GM12878 (cell line): Measurements from ENCODE around the gene BUD23. TPM values are rescaled to one million over a fixed set of nuclear protein-coding genes. Genes with fewer than 3 reads are reported as not detected.
"Not testable (repeated sequence)": the region's sequence is repeated elsewhere in the genome, so short reads cannot be mapped to it uniquely, and the experiment has no call there.

ENCODE experiments used
- ATAC-seq: fragments of 200-7000 bp; cut with Tn5 transposase; 3 replicates; pipeline ENCODE4 v1.9.1; 2020; ENCODE audit warnings: mild to moderate bottlenecking, moderate library complexity
- BruUV-seq: library from RNA; stranded (reverse); fragments of 400-500 nt; replicated peaks from 2 replicates; lab custom pipeline; 2021; lab: Mats Ljungman, UMichigan
- CTCF ChIA-PET: fragments of 300-600 bp; sonication (Branson Sonifier 250); formaldehyde crosslinking; extraction: SDS; loops from one replicate; lab custom pipeline; 2021; ENCODE audit warnings: inconsistent platforms; lab: Yijun Ruan, JAX
- POLR2A ChIA-PET: fragments of 350-600 bp; formaldehyde crosslinking; extraction: SDS; loops from one replicate; lab custom pipeline; 2021; ENCODE audit warnings: inconsistent platforms; lab: Charles Lee
- RAD21 ChIA-PET: fragments of 300-600 bp; sonication (Branson Sonifier 250); formaldehyde crosslinking; loops from one replicate; lab custom pipeline; 2023; ENCODE audit warnings: antibody characterized with exemption; ENCODE audit not compliant: unreplicated experiment; lab: Charles Lee
- SMC1A ChIA-PET: fragments of 300-600 bp; sonication (Branson Sonifier 250); formaldehyde crosslinking; loops from one replicate; lab custom pipeline; 2023; ENCODE audit not compliant: unreplicated experiment, uncharacterized antibody; lab: Charles Lee
- DNase-seq: peaks from one replicate; pipeline ENCODE4 v3.0.0-alpha.2; 2011; ENCODE audit warnings: low read depth, low spot score
- FAIRE-seq: peaks from 3 replicates; lab custom pipeline; 2011; peaks lifted over from hg19 to GRCh38; lab: Jason Lieb, UNC
- H2AFZ ChIP-seq: 2 replicates; pipeline ENCODE4 v1.6.0; 2011; ENCODE audit warnings: low read depth, low read length, control low read depth; ENCODE audit not compliant: control insufficient read depth
- H3K27ac ChIP-seq: 2 replicates; pipeline ENCODE4 v1.5.1; 2011; ENCODE audit warnings: control low read depth; ENCODE audit not compliant: control insufficient read depth, insufficient read depth
- H3K27me3 ChIP-seq, 2 experiments: replicated peaks in 1 of 2; 2 replicates each; pipeline versions ENCODE4 v1.6.0 to v1.6.1; 2011; ENCODE audit warnings: low read length in 1 of 2; ENCODE audit not compliant: control insufficient read depth in 2 of 2, insufficient read depth in 2 of 2
- H3K36me3 ChIP-seq, 2 experiments: 2 replicates each; pipeline ENCODE4 v1.5.1; 2011; ENCODE audit warnings: low read length in 1 of 2; ENCODE audit not compliant: control insufficient read depth in 2 of 2, insufficient read depth in 2 of 2
- H3K4me1 ChIP-seq: 2 replicates; pipeline ENCODE4 v1.6.1; 2011; ENCODE audit warnings: mild to moderate bottlenecking, low read length, moderate library complexity, mixed read lengths; ENCODE audit not compliant: control insufficient read depth, insufficient read depth
- H3K4me2 ChIP-seq: 2 replicates; pipeline ENCODE4 v1.6.0; 2011; ENCODE audit warnings: control low read depth; ENCODE audit not compliant: control insufficient read depth, insufficient read depth
- H3K4me3 ChIP-seq: fragments of 200-600 bp; sonication (generic); 2 replicates; pipeline ENCODE4 v1.5.1; 2016
- H3K79me2 ChIP-seq: 2 replicates; pipeline ENCODE4 v1.6.0; 2011; ENCODE audit warnings: low read length; ENCODE audit not compliant: control insufficient read depth, insufficient read depth
- H3K9ac ChIP-seq: 2 replicates; pipeline ENCODE4 v1.8.0; 2011; ENCODE audit warnings: low read length, control low read depth, mixed read lengths; ENCODE audit not compliant: control insufficient read depth, insufficient read depth
- H3K9me3 ChIP-seq: replicated peaks from 3 replicates; pipeline ENCODE4 v1.5.1; 2011; ENCODE audit warnings: mild to moderate bottlenecking, low read length; ENCODE audit not compliant: control insufficient read depth, insufficient read depth
- H4K20me1 ChIP-seq: 2 replicates; pipeline ENCODE4 v1.6.0; 2011; ENCODE audit not compliant: control insufficient read depth, insufficient read depth
- ATF7 ChIP-seq: fragments of 450-650 bp; IDR thresholded peaks from 2 replicates; pipeline ENCODE4 v1.6.1; 2016; ENCODE audit warnings: low read depth, mild to moderate bottlenecking
- CREB1 ChIP-seq: IDR thresholded peaks from 2 replicates; pipeline ENCODE4 v1.6.1; 2012; ENCODE audit warnings: low read depth, mild to moderate bottlenecking, inconsistent platforms
- DPF2 ChIP-seq: fragments of 450-650 bp; IDR thresholded peaks from 2 replicates; pipeline ENCODE4 v1.6.1; 2017; ENCODE audit warnings: mild to moderate bottlenecking
- JUNB ChIP-seq: IDR thresholded peaks from 2 replicates; pipeline ENCODE4 v1.6.1; 2016; ENCODE audit warnings: antibody characterized with exemption, mild to moderate bottlenecking
- NFYB ChIP-seq: IDR thresholded peaks from 2 replicates; pipeline ENCODE4 v1.6.1; 2011; ENCODE audit warnings: low read depth, mild to moderate bottlenecking, low read length, improper control_type of control experiment, moderate library complexity; ENCODE audit not compliant: insufficient read depth
- RB1 ChIP-seq: fragments of 450-650 bp; formaldehyde crosslinking; IDR thresholded peaks from 2 replicates; pipeline ENCODE4 v1.6.1; 2017; ENCODE audit warnings: mild to moderate bottlenecking, borderline replicate concordance
- RBBP5 ChIP-seq: fragments of 200-600 bp; sonication (generic); conservative IDR thresholded peaks from 2 replicates; pipeline ENCODE4 v1.6.1; 2016
- SP1 ChIP-seq: IDR thresholded peaks from one replicate; pipeline ENCODE4 v1.6.1; 2011; ENCODE audit warnings: low read depth, low read length
- ZBTB11 ChIP-seq: fragments of 450-650 bp; formaldehyde crosslinking; IDR thresholded peaks from 2 replicates; pipeline ENCODE4 v1.5.0; 2022; ENCODE audit warnings: mild to moderate bottlenecking, missing genetic modification characterization
- ZNF592 ChIP-seq: fragments of 450-650 bp; IDR thresholded peaks from 2 replicates; pipeline ENCODE4 v1.6.1; 2017; ENCODE audit warnings: mild to moderate bottlenecking, moderate library complexity
- WGBS: methylation state at CpG from one replicate; pipeline ENCODE4 v1.1.6; 2016; ENCODE audit warnings: low lambda C conversion rate; ENCODE audit not compliant: insufficient replicate concordance, insufficient coverage; ENCODE audit errors: missing lambda C conversion rate; 5-methylcytosine and 5-hydroxymethylcytosine counted together
- in situ Hi-C: fragments of 300-500 bp; cut with MboI; formaldehyde crosslinking; loops from 9 replicates; pipeline ENCODE4 v1.14.3; 2018; ENCODE audit warnings: mixed read lengths
- intact Hi-C: fragments of 100-400 bp; cut with micrococcal nuclease; formaldehyde crosslinking; loops from one replicate; pipeline ENCODE4 v1.14.2; 2022; ENCODE audit not compliant: unreplicated experiment
- polyA plus RNA-seq, 11 experiments: library from polyadenylated mRNA; depleted of rRNA in 4 of 11; unstranded in 6 of 11; stranded (reverse) in 5 of 11; fragments of >200 nt; fragmentation: Nextera tagmentation in 4 of 11; fragmentation: Illumina TruSeq in 1 of 11; extraction: Ambion mirVana in 4 of 11; extraction: Trizol in 1 of 11; gene quantifications; 1 replicate in 1 of 11; 2 replicates in 10 of 11; pipeline versions ENCODE4 v1.2.1 to v1.2.3, GENCODE V29; 2011 to 2016; ENCODE audit warnings: inconsistent platforms in 2 of 11, missing spikeins in 2 of 11, low read depth in 1 of 11
- total RNA-seq, 4 experiments: library from RNA; depleted of rRNA in 3 of 4; stranded (reverse); fragments of >200 nt in 3 of 4; fragmentation: Illumina TruSeq in 1 of 4; extraction: Trizol in 1 of 4; gene quantifications; 2 replicates each; pipeline versions ENCODE4 v1.2.1 to v1.2.3, GENCODE V29; 2013 to 2021

Gene BUD23
- total and polyA plus RNA-seq, 10 of the 15 experiments (the other 5 are each of a cell fraction or from before 2014, with no cell fraction given) = 36.4 to 138 (median 99.5) TPM

- Histone ChIP-seq H3K9me3 (no peaks in the 10 kb centered on the region), H3K79me2 (no peaks in the 10 kb centered on the region), H3K4me1 (peaks cover 12% of the 10 kb centered on the region), H3K4me3 (no peak overlapping the region), H2AFZ (no peak overlapping the region), H3K9ac (no peak overlapping the region), H3K27ac (no peak overlapping the region), H3K36me3 (no peaks in the 10 kb centered on the region), H3K27me3 (no peaks in the 10 kb centered on the region), H3K4me2 (no peak overlapping the region), H4K20me1 (peaks cover 4% of the 10 kb centered on the region; the same call in 1 of the 2 replicates)
- in situ Hi-C loops = no loop called here
- BruUV-seq = no TSS peak
- WGBS = 48% methylated on average over 3 of the region's 3 CpGs
- TF ChIP-seq ATF7 = no peak
- no peak for TF ChIP-seq RBBP5
- TF ChIP-seq ZNF592 = no peak
- TF ChIP-seq DPF2 = no peak
- no peak for TF ChIP-seq NFYB
- TF ChIP-seq SP1 = no peak
- no peak for TF ChIP-seq CREB1
- no peak for TF ChIP-seq ZBTB11
- TF ChIP-seq RB1 = no peak
- TF ChIP-seq JUNB = no peak
- RAD21 ChIA-PET = no interaction called here
- intact Hi-C loops = no loop called here
- CTCF ChIA-PET = interaction anchor here (0.6 to 2.9 kb wide), 2 partner anchors 111 to 115 kb away, joined by 3 to 14 read pairs; no protein-coding TSS in a partner anchor
- no peak for FAIRE-seq
- SMC1A ChIA-PET = no interaction called here
- ATAC-seq = no peak
- no peak for DNase-seq
- POLR2A ChIA-PET = interaction anchor here (0.5 kb wide), 1 partner anchor 59 kb away, joined by 4 read pairs; no protein-coding TSS in a partner anchor
Observed at GRCh38 chr7:73721377-73721817, 38.0 kb downstream of the BUD23 start.

GRCh38 chr7:73722182-73722581, 38.8 kb downstream of the BUD23 start:
- BruUV-seq, in situ Hi-C loops, RAD21 ChIA-PET, ATAC-seq, H2AFZ ChIP-seq, SMC1A ChIA-PET, H3K4me3 ChIP-seq, H3K9me3 ChIP-seq, DNase-seq, intact Hi-C loops, H4K20me1 ChIP-seq, FAIRE-seq, H3K36me3 ChIP-seq, H3K4me2 ChIP-seq, POLR2A ChIA-PET, H3K27ac ChIP-seq, H3K79me2 ChIP-seq, H3K27me3 ChIP-seq, H3K9ac ChIP-seq: not testable (repeated sequence)
- CTCF ChIA-PET = interaction anchor here (2.6 kb wide), 1 partner anchor 115 kb away, joined by 15 read pairs; no protein-coding TSS in a partner anchor
- 23% methylated on average over 4 of the region's 4 CpGs for WGBS
- H3K4me1 ChIP-seq = peaks cover 12% of the 10 kb centered on the region
